ENCODE data around the gene INTS15. TPM values are rescaled to one million over a fixed set of nuclear protein-coding genes. Genes with fewer than 3 reads are reported as not detected.

INTS15 gene
- 29.3 and 43.0 TPM in 2 replicates for total RNA-seq (2013; cell fraction: nucleolus; rRNA removed)
- total RNA-seq (2014; rRNA removed) (25.4 and 28.9 TPM in 2 replicates), total RNA-seq (2014; rRNA removed; fragmentation: Illumina TruSeq; extraction: Trizol) (11.2 and 11.4 TPM in 2 replicates), total RNA-seq (2021) (25.4 and 28.2 TPM in 2 replicates), polyA plus RNA-seq (2011; rRNA removed) (13.2 and 18.5 TPM in 2 replicates), polyA plus RNA-seq (2014; fragmentation: Illumina TruSeq; extraction: Trizol) (25.3 and 27.2 TPM in 2 replicates), polyA plus RNA-seq (2014; fragmentation: Nextera tagmentation; extraction: Ambion mirVana) (1 to 10 TPM in 1 of 2 experiments, under 1 TPM in 1; 0.89 to 2.4 TPM), polyA plus RNA-seq (2014; rRNA removed) (26.9 and 28.1 TPM in 2 replicates), polyA plus RNA-seq (2016; fragmentation: Nextera tagmentation; extraction: Ambion mirVana) (10 to 100 TPM; 14.9 to 15.1 TPM), polyA minus RNA-seq (2011; rRNA and poly(A)+ RNA removed) (8.1 and 22.3 TPM in 2 replicates), Bru-seq, nascent RNA (percentile 65 among the genes with signal in this experiment), BruChase-seq, experiment 1, labeled RNA remaining after a 6-hour chase (percentile 73 among the genes with signal in this experiment), BruChase-seq, experiment 2, labeled RNA remaining after a 2-hour chase (percentile 73 among the genes with signal in this experiment)
- polyA plus RNA-seq (2011; ENCODE audit: low read depth): 5.8 TPM
- 28.0 and 32.3 TPM in 2 replicates for polyA plus RNA-seq (2011; cell fraction: cytosol; rRNA removed)
- 34.2 and 49.2 TPM in 2 replicates for polyA plus RNA-seq (2011; cell fraction: nucleus; rRNA removed)
- polyA plus RNA-seq (2012): 13.2 and 20.1 TPM in 2 replicates
- 8.2 and 10.6 TPM in 2 replicates for polyA minus RNA-seq (2011; cell fraction: cytosol; rRNA and poly(A)+ RNA removed)
- 10.9 and 11.7 TPM in 2 replicates for polyA minus RNA-seq (2011; cell fraction: nucleus; rRNA and poly(A)+ RNA removed)
- long read RNA-seq, experiment 1, partial matches to known transcripts: 0 of 1 reads
- long read RNA-seq, experiment 1, other reads (novel, unspliced or antisense): 1 of 1 reads
- long read RNA-seq, experiment 2, partial matches to known transcripts: 0 of 1 reads
- long read RNA-seq, experiment 2, other reads (novel, unspliced or antisense): 1 of 1 reads

DNA sequence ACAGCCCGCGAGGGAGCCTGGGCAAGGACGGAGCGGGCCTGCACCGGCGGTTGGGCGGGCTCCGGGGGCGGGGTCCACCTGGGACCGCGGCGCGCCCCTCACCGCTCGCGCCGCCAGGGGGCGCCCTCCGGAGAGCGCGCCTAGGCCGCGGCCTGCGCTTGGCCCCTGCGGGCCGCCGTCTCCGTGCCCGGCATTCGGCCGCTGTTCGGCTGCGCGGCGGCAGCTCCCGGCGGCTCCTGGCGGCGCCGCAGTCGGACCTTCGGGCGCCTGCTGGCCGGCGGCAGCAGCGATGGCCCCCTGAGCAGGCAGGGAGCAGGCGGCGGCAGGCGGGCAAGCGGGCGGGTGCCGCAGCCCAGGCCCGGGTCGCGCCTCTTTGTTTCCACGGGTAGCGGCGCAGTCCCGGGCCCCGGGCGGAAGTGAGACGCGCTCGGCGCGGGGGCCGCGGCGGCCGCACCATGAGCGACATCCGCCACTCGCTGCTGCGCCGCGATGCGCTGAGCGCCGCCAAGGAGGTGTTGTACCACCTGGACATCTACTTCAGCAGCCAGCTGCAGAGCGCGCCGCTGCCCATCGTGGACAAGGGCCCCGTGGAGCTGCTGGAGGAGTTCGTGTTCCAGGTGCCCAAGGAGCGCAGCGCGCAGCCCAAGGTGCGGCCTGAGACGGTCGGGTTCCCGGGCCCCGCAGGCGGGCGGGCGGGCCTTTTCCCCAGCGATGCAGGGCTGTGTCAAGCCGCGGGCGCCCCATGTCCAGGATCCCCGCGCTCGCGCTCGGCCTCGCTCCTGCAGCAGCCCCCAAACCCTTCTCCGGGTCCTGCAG, at the start of gene INTS15:
TSS of gene INTS15 (plus strand) at position 193 of the 816 bp plus-strand sequence. CDS start at position 456, 263 bp downstream.
- no peak for DNase-seq (ENCODE audit: low read depth, low spot score)
- H3K9me3 ChIP-seq (replicated peaks; ENCODE audit: control insufficient read depth, insufficient read depth, low read length): no peaks in the 10 kb centered on the region
- ChIA-PET SMC1A (ENCODE audit: uncharacterized antibody, unreplicated experiment) (interaction anchor here (1.0 to 2.1 kb wide), 3 partner anchors 13 to 74 kb away, joined by 4 to 7 read pairs (median 4); partner anchors contain the start of gene ZDHHC4), CTCF (interaction anchor here (0.7 to 3.5 kb wide), 7 partner anchors 9 to 340 kb away, joined by 4 to 13 read pairs (median 6); partner anchors contain the start of gene ZDHHC4), RAD21 (ENCODE audit: unreplicated experiment) (interaction anchor here (0.5 to 1.7 kb wide), 4 partner anchors 12 to 147 kb away, joined by 3 to 5 read pairs (median 3); no protein-coding TSS in a partner anchor), POLR2A (interaction anchor here (0.7 to 2.6 kb wide), 4 partner anchors 8 to 764 kb away, joined by 3 to 11 read pairs (median 5); no protein-coding TSS in a partner anchor)
- intact Hi-C loops (cut with micrococcal nuclease; ENCODE audit: unreplicated experiment): loop anchor here (5.0 to 10.0 kb wide), 3 partner anchors 117 to 735 kb away; partner anchors contain the start of gene ZNF12
- peaks cover 14% of the 10 kb centered on the region for H3K79me2 ChIP-seq (ENCODE audit: control insufficient read depth, insufficient read depth, low read length)
- no peaks in the 10 kb centered on the region for H3K27me3 ChIP-seq (replicated peaks in 1 of 2; ENCODE audit: control insufficient read depth in 2 of 2, insufficient read depth in 2 of 2, low read length in 1 of 2)
- BruUV-seq (replicated peaks): no TSS peak
- peak within 1 kb of the TSS; percentile 88 for H3K4me2 ChIP-seq (ENCODE audit: control insufficient read depth, insufficient read depth)
- in situ Hi-C loops (cut with MboI): no loop called here
- peak within 1 kb of the TSS; percentile 86 for H2AFZ ChIP-seq (ENCODE audit: control insufficient read depth, low read depth, low read length)
- no peaks in the 10 kb centered on the region; the same call in 1 of the 2 replicates for H4K20me1 ChIP-seq (ENCODE audit: control insufficient read depth, insufficient read depth)
- H3K4me1 ChIP-seq (ENCODE audit: control insufficient read depth, insufficient read depth, low read length): peaks cover 10% of the 10 kb centered on the region
- WGBS (ENCODE audit: insufficient coverage, insufficient replicate concordance, low lambda C conversion rate, missing lambda C conversion rate): under 1% methylated on average over 93 of the region's 107 CpGs
- peak within 1 kb of the TSS; percentile 79 for H3K27ac ChIP-seq (ENCODE audit: control insufficient read depth, insufficient read depth)
- H3K36me3 ChIP-seq (ENCODE audit: control insufficient read depth in 2 of 2, insufficient read depth in 2 of 2, low read length in 1 of 2): peaks cover 0 to 14% of the 10 kb centered on the region in 2 experiments; a peak in 2 of 4 replicates
- H3K9ac ChIP-seq (ENCODE audit: control insufficient read depth, insufficient read depth, low read length): peak within 1 kb of the TSS; percentile 69
- ATAC-seq: peak; percentile 93
- H3K4me3 ChIP-seq: peak within 1 kb of the TSS; percentile 87
- no peak for FAIRE-seq
- peak; percentile 65 for TF ChIP-seq POLR2AphosphoS2 (IDR thresholded peaks at IDR 0.05; ENCODE audit: low read depth, low read length)
- TF ChIP-seq WRNIP1 (IDR thresholded peaks at IDR 0.05; ENCODE audit: borderline replicate concordance, low read depth, low read length): no peak
- no peak for TF ChIP-seq FOS (IDR thresholded peaks at IDR 0.05; ENCODE audit: borderline replicate concordance, extremely low read depth, insufficient read length)
- peak; percentile 94 for TF ChIP-seq DPF2 (IDR thresholded peaks at IDR 0.05)
- TF ChIP-seq, protein P1, sequence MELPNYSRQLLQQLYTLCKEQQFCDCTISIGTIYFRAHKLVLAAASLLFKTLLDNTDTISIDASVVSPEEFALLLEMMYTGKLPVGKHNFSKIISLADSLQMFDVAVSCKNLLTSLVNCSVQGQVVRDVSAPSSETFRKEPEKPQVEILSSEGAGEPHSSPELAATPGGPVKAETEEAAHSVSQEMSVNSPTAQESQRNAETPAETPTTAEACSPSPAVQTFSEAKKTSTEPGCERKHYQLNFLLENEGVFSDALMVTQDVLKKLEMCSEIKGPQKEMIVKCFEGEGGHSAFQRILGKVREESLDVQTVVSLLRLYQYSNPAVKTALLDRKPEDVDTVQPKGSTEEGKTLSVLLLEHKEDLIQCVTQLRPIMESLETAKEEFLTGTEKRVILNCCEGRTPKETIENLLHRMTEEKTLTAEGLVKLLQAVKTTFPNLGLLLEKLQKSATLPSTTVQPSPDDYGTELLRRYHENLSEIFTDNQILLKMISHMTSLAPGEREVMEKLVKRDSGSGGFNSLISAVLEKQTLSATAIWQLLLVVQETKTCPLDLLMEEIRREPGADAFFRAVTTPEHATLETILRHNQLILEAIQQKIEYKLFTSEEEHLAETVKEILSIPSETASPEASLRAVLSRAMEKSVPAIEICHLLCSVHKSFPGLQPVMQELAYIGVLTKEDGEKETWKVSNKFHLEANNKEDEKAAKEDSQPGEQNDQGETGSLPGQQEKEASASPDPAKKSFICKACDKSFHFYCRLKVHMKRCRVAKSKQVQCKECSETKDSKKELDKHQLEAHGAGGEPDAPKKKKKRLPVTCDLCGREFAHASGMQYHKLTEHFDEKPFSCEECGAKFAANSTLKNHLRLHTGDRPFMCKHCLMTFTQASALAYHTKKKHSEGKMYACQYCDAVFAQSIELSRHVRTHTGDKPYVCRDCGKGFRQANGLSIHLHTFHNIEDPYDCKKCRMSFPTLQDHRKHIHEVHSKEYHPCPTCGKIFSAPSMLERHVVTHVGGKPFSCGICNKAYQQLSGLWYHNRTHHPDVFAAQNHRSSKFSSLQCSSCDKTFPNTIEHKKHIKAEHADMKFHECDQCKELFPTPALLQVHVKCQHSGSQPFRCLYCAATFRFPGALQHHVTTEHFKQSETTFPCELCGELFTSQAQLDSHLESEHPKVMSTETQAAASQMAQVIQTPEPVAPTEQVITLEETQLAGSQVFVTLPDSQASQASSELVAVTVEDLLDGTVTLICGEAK (IDR thresholded peaks at IDR 0.05; ENCODE audit: borderline replicate concordance): no peak
- no peak; the same call in 1 of the 2 replicates for TF ChIP-seq ZNF24 (IDR thresholded peaks at IDR 0.05)
- TF ChIP-seq RB1 (IDR thresholded peaks at IDR 0.05; ENCODE audit: borderline replicate concordance): peak; percentile 92; the same call in 1 of the 2 replicates
- no peak for TF ChIP-seq NRF1 (conservative IDR thresholded peaks at IDR 0.05; ENCODE audit: low read depth, low read length)
- no peak for TF ChIP-seq ZZZ3 (IDR thresholded peaks at IDR 0.05; ENCODE audit: control insufficient read depth, insufficient read length, low read depth)
- peak; percentile 36; the same call in 1 of the 2 replicates for TF ChIP-seq SPI1 (IDR thresholded peaks at IDR 0.05; ENCODE audit: borderline replicate concordance, insufficient read depth, low read depth, low read length)
- no peak for TF ChIP-seq STAT3 (IDR thresholded peaks at IDR 0.05; ENCODE audit: low read depth, low read length)
- no peak for TF ChIP-seq ZNF274 (IDR thresholded peaks at IDR 0.05; ENCODE audit: insufficient read depth, insufficient read length)
- TF ChIP-seq RELA (IDR thresholded peaks at IDR 0.05; ENCODE audit: borderline replicate concordance, partially characterized antibody): peak; percentile 68
